HepG2 (cell line): Measurements from ENCODE around the gene TMEM9. TPM values are rescaled to one million over a fixed set of nuclear protein-coding genes. Genes with fewer than 3 reads are reported as not detected.

Experiments
- ATF7-NPFF ChIP-seq: sonication (generic); formaldehyde crosslinking; IDR thresholded peaks from 2 replicates; pipeline ENCODE4 v1.8.1; 2023; ENCODE audit warnings: mild to moderate bottlenecking, low read depth, missing genetic modification reagents, moderate library complexity
- CENPX ChIP-seq: sonication (generic); formaldehyde crosslinking; IDR thresholded peaks from 2 replicates; pipeline ENCODE4 v1.9.0; 2021; ENCODE audit warnings: mild to moderate bottlenecking, missing genetic modification reagents, moderate library complexity
- EP300 ChIP-seq, 3 experiments: sonication (generic) in 1 of 3; formaldehyde crosslinking in 1 of 3; IDR thresholded peaks; 2 replicates each; pipeline versions ENCODE4 v1.5.1 to v1.6.1; 2011 to 2020; ENCODE audit warnings: low read depth in 2 of 3, low read length in 2 of 3, borderline replicate concordance in 1 of 3, improper control_type of control experiment in 1 of 3, mild to moderate bottlenecking in 1 of 3, missing genetic modification reagents in 1 of 3, moderate library complexity in 1 of 3
- FOXK2 ChIP-seq: fragments of 450-650 bp; IDR thresholded peaks from 2 replicates; pipeline ENCODE4 v1.6.1; 2016
- MEF2D ChIP-seq: sonication (generic); formaldehyde crosslinking; IDR thresholded peaks from 2 replicates; pipeline ENCODE4 v1.5.1; 2020; ENCODE audit warnings: mild to moderate bottlenecking, missing genetic modification reagents
- NFIB ChIP-seq: sonication (generic); formaldehyde crosslinking; IDR thresholded peaks from 2 replicates; pipeline ENCODE4 v1.9.0; 2021; ENCODE audit warnings: missing genetic modification reagents, mild to moderate bottlenecking, borderline replicate concordance
- RXRA ChIP-seq: sonication (generic); formaldehyde crosslinking; IDR thresholded peaks from 2 replicates; pipeline ENCODE4 v1.5.1; 2020; ENCODE audit warnings: missing genetic modification reagents
- TRAFD1 ChIP-seq: sonication (generic); formaldehyde crosslinking; IDR thresholded peaks from 2 replicates; pipeline ENCODE4 v1.5.1; 2020; ENCODE audit warnings: missing genetic modification reagents, mild to moderate bottlenecking, borderline replicate concordance
- ZBTB10 ChIP-seq: sonication (generic); formaldehyde crosslinking; IDR thresholded peaks from 2 replicates; pipeline ENCODE4 v1.4.0; 2020; ENCODE audit warnings: missing genetic modification reagents, borderline replicate concordance
- ZNF367 ChIP-seq: sonication (generic); formaldehyde crosslinking; IDR thresholded peaks from 2 replicates; pipeline ENCODE4 v1.4.0; 2020; ENCODE audit warnings: missing genetic modification reagents, borderline replicate concordance
- ZNF547 ChIP-seq: sonication (generic); formaldehyde crosslinking; IDR thresholded peaks from 2 replicates; pipeline ENCODE4 v1.5.1; 2020; ENCODE audit warnings: mild to moderate bottlenecking, missing genetic modification reagents
- ZNF570 ChIP-seq: sonication (generic); formaldehyde crosslinking; IDR thresholded peaks from 2 replicates; pipeline ENCODE4 v1.4.0; 2020; ENCODE audit warnings: mild to moderate bottlenecking, missing genetic modification reagents, borderline replicate concordance
- ZNF609 ChIP-seq: sonication (generic); formaldehyde crosslinking; IDR thresholded peaks from 2 replicates; pipeline ENCODE4 v1.4.0; 2020; ENCODE audit warnings: mild to moderate bottlenecking, missing genetic modification reagents, borderline replicate concordance
- ZNF749 ChIP-seq: sonication (generic); formaldehyde crosslinking; IDR thresholded peaks from 2 replicates; pipeline ENCODE4 v1.8.0; 2022; ENCODE audit warnings: mild to moderate bottlenecking, missing genetic modification reagents, moderate library complexity, borderline replicate concordance
- ZNF772 ChIP-seq: sonication (generic); formaldehyde crosslinking; IDR thresholded peaks from 2 replicates; pipeline ENCODE4 v1.5.0; 2020; ENCODE audit warnings: mild to moderate bottlenecking, missing genetic modification reagents
- polyA plus RNA-seq, 8 experiments: library from polyadenylated mRNA; depleted of rRNA in 3 of 8; stranded (reverse) in 7 of 8; unstranded in 1 of 8; fragments of >200 nt; fragmentation: Illumina TruSeq in 4 of 8; extraction: Trizol in 4 of 8; gene quantifications; 2 replicates each; pipeline versions ENCODE4 v1.2.1 to v1.2.3, GENCODE V29; 2011 to 2016; ENCODE audit warnings: low read depth in 4 of 8, missing spikeins in 1 of 8, mixed read lengths in 1 of 8; ENCODE audit not compliant: insufficient read depth in 1 of 8
- total RNA-seq, 5 experiments: library from RNA; depleted of rRNA; stranded (reverse); fragments of >200 nt; fragmentation: Illumina TruSeq; extraction: Trizol; gene quantifications; 2 replicates each; pipeline ENCODE4 v1.2.3, GENCODE V29; 2016; ENCODE audit warnings: low read depth in 1 of 5

TMEM9 gene
- total and polyA plus RNA-seq, 2 of the 13 experiments (the other 11 are each of a cell fraction or from before 2014, with no cell fraction given): 60.9 to 102 TPM

- TF ChIP-seq ZNF609 (CRISPR knock-in tag) (peak; percentile 95), ZBTB10 (CRISPR knock-in tag) (0 out of 2 replicates have a peak, but pooled peaks have one; percentile 51), MEF2D (CRISPR knock-in tag) (peak; percentile 99), NFIB (CRISPR knock-in tag) (no peak), ZNF772 (CRISPR knock-in tag) (no peak; the same call in 1 of the 2 replicates), FOXK2 (no peak), ZNF749 (CRISPR knock-in tag) (no peak; the same call in 1 of the 2 replicates), ZNF570 (CRISPR knock-in tag) (no peak), ZNF547 (CRISPR knock-in tag) (no peak), RXRA (CRISPR knock-in tag) (peak; percentile 93), CENPX (CRISPR knock-in tag) (no peak), ZNF367 (CRISPR knock-in tag) (no peak), TRAFD1 (peak; percentile 33; the same call in 1 of the 2 replicates), ATF7-NPFF (no peak; the same call in 1 of the 2 replicates), EP300 (IDR thresholded peaks at IDR 0.05; ENCODE audit: low read depth in 2 of 2, low read length in 2 of 2) (peak; percentile 32 to 90; a peak in 2 of 4 replicates), EP300 (CRISPR knock-in tag; IDR thresholded peaks at IDR 0.05; ENCODE audit: borderline replicate concordance) (peak; percentile 89)
Observed at GRCh38 chr1:201170533-201171062, 16.3 kb upstream of the TMEM9 start (continued).
